PFSK-1 (cell line): ENCODE results near the gene TOX3.

Experiments
- FOXP2 ChIP-seq: optimal IDR thresholded peaks from 2 replicates; pipeline ENCODE3; 2011; ENCODE audit warnings: borderline replicate concordance, control low read depth, inconsistent platforms; ENCODE audit not compliant: insufficient read depth; ENCODE audit errors: extremely low read length, extremely low read depth
- POLR2AphosphoS5 ChIP-seq: IDR thresholded peaks from 2 replicates; pipeline ENCODE4 v1.6.1; 2012; ENCODE audit warnings: low read depth, mild to moderate bottlenecking, control low read depth, low read length, moderate library complexity
- REST ChIP-seq, 2 experiments: IDR thresholded peaks; 2 replicates each; pipeline versions ENCODE4 v1.6.1 to v1.8.0; 2011 to 2012; ENCODE audit warnings: low read depth in 2 of 2, low read length in 2 of 2, control low read depth in 1 of 2, inconsistent platforms in 1 of 2, mild to moderate bottlenecking in 1 of 2, moderate library complexity in 1 of 2; ENCODE audit not compliant: insufficient read depth in 1 of 2
- SIN3A ChIP-seq: IDR thresholded peaks from 2 replicates; pipeline ENCODE4 v1.6.1; 2012; ENCODE audit warnings: mild to moderate bottlenecking, low read length, moderate library complexity, borderline replicate concordance; ENCODE audit not compliant: insufficient read depth
- TAF1 ChIP-seq: IDR thresholded peaks from 2 replicates; pipeline ENCODE4 v1.6.1; 2012; ENCODE audit warnings: low read length, control low read depth, borderline replicate concordance; ENCODE audit not compliant: insufficient read depth

TOX3 gene

GRCh38 chr16:52528393-52529065, 18.4 kb downstream of the TOX3 start:
- TF ChIP-seq SIN3A, result no peak
- no peak for TF ChIP-seq TAF1
- no peak for TF ChIP-seq POLR2AphosphoS5
- no peak for TF ChIP-seq REST (IDR thresholded peaks at IDR 0.05; ENCODE audit: insufficient read depth in 1 of 2, low read depth in 2 of 2, low read length in 2 of 2)
- no peak for TF ChIP-seq FOXP2

- TF ChIP-seq TAF1 (no peak), POLR2AphosphoS5 (no peak), REST (IDR thresholded peaks at IDR 0.05; ENCODE audit: insufficient read depth in 1 of 2, low read depth in 2 of 2, low read length in 2 of 2) (no peak), FOXP2 (no peak), SIN3A (no peak)
Measured at GRCh38 chr16:52526830-52527229, 20.1 kb downstream of the TOX3 start.

- TF ChIP-seq POLR2AphosphoS5 (no peak), TAF1 (no peak), FOXP2 (no peak), REST (IDR thresholded peaks at IDR 0.05; ENCODE audit: insufficient read depth in 1 of 2, low read depth in 2 of 2, low read length in 2 of 2) (no peak), SIN3A (no peak)
Measured at GRCh38 chr16:52526116-52526828, 20.7 kb downstream of the TOX3 start.

- TF ChIP-seq SIN3A (no peak), TAF1 (no peak), FOXP2 (no peak), POLR2AphosphoS5 (no peak), REST (IDR thresholded peaks at IDR 0.05; ENCODE audit: insufficient read depth in 1 of 2, low read depth in 2 of 2, low read length in 2 of 2) (no peak)
Measured at GRCh38 chr16:52521570-52521969, 25.4 kb downstream of the TOX3 start.
